ENCODE measurements around the gene CDK5R2.

- TF ChIP-seq CTCF (IDR thresholded peaks at IDR 0.05) (no peak), POLR2A (IDR thresholded peaks at IDR 0.05) (no peak)
Measured at GRCh38 chr2:218961651-218962570, 2.4 kb downstream of the CDK5R2 start.
